Activated CD4-positive, alpha-beta T cell treated with anti-CD3 and anti-CD28 coated beads, Interleukin-2, amount 50 U/mL, for 1 hour (primary cell): Measurements from ENCODE around the gene LPGAT1.
"Not testable (repeated sequence)": the region's sequence is repeated elsewhere in the genome, so short reads cannot be mapped to it uniquely, and the experiment has no call there.

Source experiments
- DNase-seq: peaks from one replicate; pipeline ENCODE4 v3.0.0-alpha.2; 2020

The LPGAT1 gene

GRCh38 chr1:211830328-211831142 is at the start of gene LPGAT1:
Gene LPGAT1, minus strand, starts transcription at chr1:211830763. Its CDS starts 1,467 bp downstream, at chr1:211829296.
- peak; percentile 67 for DNase-seq

DNA sequence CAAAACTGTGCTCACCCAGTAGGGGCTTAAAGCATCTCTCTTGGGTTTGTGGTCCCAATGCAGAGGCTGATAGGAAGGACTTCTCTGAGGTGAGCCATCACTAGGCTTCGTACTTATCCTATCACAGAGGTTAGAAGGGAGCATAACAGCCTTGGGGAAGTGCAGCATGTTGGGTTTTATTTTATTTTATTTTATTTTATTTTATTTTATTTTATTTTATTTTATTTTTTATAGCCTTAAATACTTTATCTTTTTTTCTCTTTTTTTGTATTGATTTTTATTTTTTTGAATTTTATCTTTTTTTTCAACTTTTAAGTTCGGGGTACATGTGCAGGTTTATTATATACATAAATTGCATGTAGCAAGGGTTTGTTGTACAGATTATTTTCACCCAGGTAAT is 48.9 kb upstream of the LPGAT1 start:
- no peak for DNase-seq

DNA sequence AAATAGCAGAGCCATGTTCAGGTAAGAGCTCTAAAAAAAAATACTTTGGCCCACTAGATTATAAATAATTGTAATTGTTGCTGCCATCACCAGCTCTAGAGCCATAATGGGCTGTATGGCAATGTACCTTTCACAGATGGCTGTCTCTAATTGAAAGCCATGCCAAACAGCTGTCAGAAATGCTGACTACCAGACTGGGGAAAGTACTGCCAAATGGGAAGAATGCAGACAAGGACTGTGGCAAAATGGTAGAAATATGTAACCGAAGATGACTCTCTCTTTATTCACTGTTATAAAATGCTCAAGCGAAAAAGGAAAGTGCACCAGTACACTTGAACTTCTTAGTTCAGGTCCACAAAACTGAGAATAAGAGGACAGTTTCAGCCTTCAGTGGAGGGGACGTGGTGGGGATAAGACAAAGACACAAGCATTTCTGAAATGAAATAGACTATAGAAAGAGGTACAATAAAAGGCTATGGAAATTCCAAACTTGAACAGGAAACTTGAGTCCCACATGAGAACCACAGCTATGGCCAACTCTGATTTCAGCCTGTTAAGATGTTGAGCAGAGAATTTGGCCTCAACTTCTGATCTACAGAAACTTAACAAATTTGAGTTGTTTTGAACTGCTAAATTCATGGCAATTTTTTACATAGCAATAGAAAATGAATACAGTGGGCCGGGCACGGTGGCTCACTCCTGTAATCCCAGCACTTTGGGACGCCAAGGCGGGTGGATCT is 46.5 kb upstream of the LPGAT1 start:
- DNase-seq = no peak

- DNase-seq = no peak
Measured at GRCh38 chr1:211875541-211875940, 45.0 kb upstream of the LPGAT1 start.

DNA sequence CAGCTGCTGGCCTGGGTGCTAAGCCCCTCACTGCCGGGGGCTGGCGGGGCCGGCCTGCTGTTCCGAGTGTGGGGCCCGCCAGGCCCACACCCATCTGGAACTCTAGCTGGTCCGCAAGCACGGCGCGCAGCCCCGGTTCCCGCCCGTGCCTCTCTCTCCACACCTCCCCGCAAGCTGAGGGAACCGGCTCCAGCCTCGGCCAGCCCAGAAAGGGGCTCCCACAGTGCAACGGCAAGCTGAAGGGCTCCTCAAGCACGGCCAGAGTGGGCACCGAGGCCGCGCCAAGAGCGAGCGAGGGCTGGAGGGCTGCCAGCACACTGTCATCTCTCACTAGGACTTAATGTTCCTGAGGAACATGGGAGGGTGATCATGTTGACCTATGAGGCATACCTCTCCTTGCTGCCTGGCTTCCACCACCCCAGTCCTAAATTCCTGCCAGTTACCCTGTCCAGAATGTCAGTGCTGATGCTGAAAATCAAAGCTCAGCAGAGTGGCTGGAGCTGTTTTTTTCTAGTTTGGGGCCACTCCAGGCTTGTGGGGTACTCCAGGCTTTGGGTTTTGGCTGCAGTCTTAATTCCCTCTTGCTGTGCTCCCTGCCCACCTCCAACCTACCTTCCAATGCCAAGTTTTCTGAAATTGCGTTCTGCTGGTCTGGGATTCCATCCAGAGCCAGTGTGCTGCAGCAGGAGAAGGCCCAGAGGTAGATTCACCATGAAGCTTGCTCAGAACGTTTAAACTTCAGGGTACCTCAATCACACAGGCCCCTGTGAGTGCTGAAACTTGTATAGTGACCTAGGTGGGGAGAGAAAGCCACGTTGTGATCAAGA is 44.2 kb upstream of the LPGAT1 start:
- no peak for DNase-seq

GRCh38 chr1:211873731-211874130 is 43.2 kb upstream of the LPGAT1 start:
- not testable (repeated sequence) for DNase-seq

GRCh38 chr1:211870156-211870555 is 39.6 kb upstream of the LPGAT1 start:
- no peak for DNase-seq

- no peak for DNase-seq
Measured at GRCh38 chr1:211865180-211865579, 34.6 kb upstream of the LPGAT1 start.

DNA sequence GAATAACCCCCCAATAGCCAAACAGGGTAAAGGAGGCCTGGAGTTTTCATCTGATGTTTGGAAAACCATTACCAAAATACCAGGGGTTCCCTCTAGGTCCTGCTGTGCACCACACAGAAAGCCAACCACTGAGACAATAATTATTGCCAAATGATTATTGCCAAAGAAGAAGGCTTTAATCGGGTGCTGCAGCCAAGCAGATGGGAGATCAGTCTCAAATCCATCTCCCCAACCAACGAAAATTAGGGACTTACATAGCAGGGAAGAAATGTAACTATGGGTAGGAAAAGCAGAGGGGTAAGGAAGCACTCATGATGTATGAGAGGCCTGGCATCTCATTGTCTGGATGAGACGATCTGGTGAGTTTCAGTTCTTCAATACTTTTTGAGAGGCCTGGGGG is 28.8 kb upstream of the LPGAT1 start:
- no peak for DNase-seq

- no peak for DNase-seq
Measured at GRCh38 chr1:211851174-211851573, 20.6 kb upstream of the LPGAT1 start.

- no peak for DNase-seq
Measured at GRCh38 chr1:211843507-211844298, 13.1 kb upstream of the LPGAT1 start.

- no peak for DNase-seq
Measured at GRCh38 chr1:211843018-211843417, 12.5 kb upstream of the LPGAT1 start.

DNA sequence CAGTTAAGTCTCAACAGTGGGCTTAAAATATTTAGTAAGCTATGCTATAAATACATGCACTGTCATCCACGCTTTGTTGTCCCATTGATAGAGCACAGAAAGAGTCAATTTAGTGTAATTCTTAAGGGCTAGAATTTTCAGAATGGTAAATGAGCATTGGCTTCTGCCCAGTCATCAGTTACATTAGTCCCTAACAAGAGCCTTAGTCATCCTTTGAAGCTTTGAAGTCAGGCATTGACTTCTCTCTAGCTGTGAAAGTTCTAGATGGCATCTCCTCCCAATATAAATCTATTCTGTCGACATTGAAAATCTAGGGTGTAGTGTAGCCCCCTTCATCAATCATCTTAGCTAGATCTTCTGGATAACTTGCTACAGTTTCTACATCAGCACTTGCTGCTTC is 12.0 kb upstream of the LPGAT1 start:
- DNase-seq = no peak

- no peak for DNase-seq
Measured at GRCh38 chr1:211839106-211839505, 8.5 kb upstream of the LPGAT1 start.

- no peak for DNase-seq
Measured at GRCh38 chr1:211833174-211833820, 2.7 kb upstream of the LPGAT1 start.

GRCh38 chr1:211832661-211833060 is 2.1 kb upstream of the LPGAT1 start:
- no peak for DNase-seq

DNA sequence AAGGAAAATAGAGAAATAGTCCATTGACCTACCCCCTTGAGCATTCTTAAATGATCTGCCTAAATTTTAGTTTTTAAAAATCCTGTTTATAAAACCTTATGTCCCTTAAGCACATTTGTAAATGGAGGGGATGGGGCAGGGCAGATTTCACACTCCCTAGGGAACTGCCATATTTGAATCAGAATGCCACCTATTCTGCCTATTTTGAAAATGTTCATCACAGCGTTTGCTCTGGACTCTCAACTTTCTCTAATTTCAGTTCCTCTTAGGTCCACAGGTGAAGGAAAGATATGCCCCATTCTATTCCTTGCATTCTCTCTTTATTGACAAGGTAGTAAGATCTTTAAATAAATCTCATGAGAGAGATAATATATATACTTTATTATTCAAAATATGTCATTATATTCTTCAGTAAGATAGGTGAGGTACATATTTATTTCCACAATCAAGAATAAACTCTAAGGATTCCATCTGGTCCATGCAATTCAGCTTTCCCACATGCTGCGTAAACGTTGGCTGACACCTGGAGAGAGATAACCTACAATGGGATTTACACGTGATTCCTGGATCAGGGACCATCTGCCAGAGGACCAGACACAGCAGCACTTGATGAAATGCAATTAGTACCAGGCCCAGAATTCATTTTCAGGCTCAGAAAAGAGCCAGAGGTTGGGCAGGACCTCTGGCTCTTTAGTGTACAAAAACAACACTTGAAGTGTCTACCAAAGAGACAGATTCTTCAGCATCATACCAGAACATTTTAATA is 1.2 kb upstream of the LPGAT1 start:
- DNase-seq = no peak

- DNase-seq = no peak
Measured at GRCh38 chr1:211830055-211830327, 572 bp downstream of the LPGAT1 start.

DNA sequence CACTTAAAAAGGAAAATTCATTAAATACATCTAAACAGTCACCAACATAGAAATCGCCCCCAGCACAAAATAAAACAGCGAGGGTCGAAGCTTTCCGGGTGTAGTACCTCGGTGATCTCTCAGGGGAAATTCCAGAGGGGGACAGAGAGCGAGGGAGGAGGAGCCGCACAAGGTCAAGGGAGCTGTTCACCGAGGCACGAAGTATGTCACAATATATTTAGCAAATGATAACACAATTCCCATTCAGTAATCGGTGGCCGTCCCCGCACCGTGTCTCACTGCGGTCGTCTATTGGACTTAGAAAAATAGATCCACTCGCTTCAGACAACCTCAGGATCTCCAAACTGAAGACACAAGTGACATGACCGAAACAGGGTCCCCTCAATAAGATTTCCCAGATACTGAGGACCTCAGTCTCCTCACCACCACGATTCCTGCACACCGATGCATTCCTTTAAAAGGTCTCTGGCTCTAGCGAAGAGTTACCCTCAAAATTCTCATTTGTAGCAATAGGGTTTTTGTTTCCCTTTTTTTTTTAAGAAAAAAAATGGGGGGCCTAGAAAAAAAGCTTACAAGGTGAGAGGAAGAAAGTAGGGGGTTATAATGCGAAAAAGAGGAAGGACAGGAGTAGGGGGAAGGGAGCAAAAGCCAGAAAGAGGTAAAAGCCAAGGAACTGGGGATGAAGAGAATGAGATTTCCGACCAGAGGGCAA is 1.1 kb downstream of the LPGAT1 start:
- no peak for DNase-seq

GRCh38 chr1:211828584-211829342 is 1.8 kb downstream of the LPGAT1 start:
- DNase-seq = no peak
